GM23338 (cell line): ENCODE results near the gene DENND4C. TPM values are rescaled to one million over a fixed set of nuclear protein-coding genes. Genes with fewer than 3 reads are reported as not detected.
A peak's percentile ranks its signal among the peaks of the same experiment; 100 is the strongest.

Source experiments
- ATAC-seq: fragments of 200-7000 bp; cut with Tn5 transposase; 3 replicates; pipeline ENCODE4 v1.9.1; 2020
- DNase-seq: peaks from one replicate; pipeline ENCODE4 v3.0.0-alpha.2; 2015; ENCODE audit warnings: low spot score
- H2AFZ ChIP-seq: fragments of 200-600 bp; sonication (generic); 2 replicates; pipeline ENCODE4 v1.8.0; 2016; ENCODE audit warnings: antibody characterized with exemption, mild to moderate bottlenecking, moderate library complexity
- H3F3A ChIP-seq: fragments of 200-600 bp; sonication (generic); replicated peaks from 2 replicates; pipeline ENCODE4 v1.8.0; 2017; ENCODE audit warnings: antibody characterized with exemption, mixed run types, low read depth
- H3K27ac ChIP-seq: fragments of 200-600 bp; sonication (generic); 2 replicates; pipeline ENCODE4 v1.6.1; 2016; ENCODE audit warnings: low read depth
- H3K27me3 ChIP-seq: fragments of 200-600 bp; sonication (generic); 2 replicates; pipeline ENCODE4 v1.8.0; 2016; ENCODE audit warnings: mild to moderate bottlenecking, mixed run types, moderate library complexity; ENCODE audit not compliant: insufficient read depth
- H3K36me3 ChIP-seq: fragments of 200-600 bp; sonication (generic); 2 replicates; pipeline ENCODE4 v1.8.0; 2016; ENCODE audit warnings: mild to moderate bottlenecking; ENCODE audit not compliant: insufficient read depth
- H3K4me1 ChIP-seq: fragments of 200-600 bp; sonication (generic); 2 replicates; pipeline ENCODE4 v1.8.0; 2016; ENCODE audit warnings: mild to moderate bottlenecking, moderate library complexity; ENCODE audit not compliant: insufficient read depth
- H3K4me2 ChIP-seq: fragments of 200-600 bp; sonication (generic); 2 replicates; pipeline ENCODE4 v1.7.1; 2017; ENCODE audit warnings: mixed run types
- H3K4me3 ChIP-seq: fragments of 200-600 bp; sonication (generic); 2 replicates; pipeline ENCODE4 v1.6.1; 2016; ENCODE audit warnings: mixed run types
- H3K79me2 ChIP-seq: fragments of 200-600 bp; sonication (generic); replicated peaks from 2 replicates; pipeline ENCODE4 v1.8.0; 2017; ENCODE audit warnings: mild to moderate bottlenecking; ENCODE audit not compliant: insufficient read depth
- H3K9me2 ChIP-seq: fragments of 200-600 bp; sonication (generic); 2 replicates; pipeline ENCODE4 v1.8.0; 2017; ENCODE audit not compliant: insufficient read depth
- H4K20me1 ChIP-seq: fragments of 200-600 bp; sonication (generic); replicated peaks from 2 replicates; pipeline ENCODE4 v1.8.0; 2017; ENCODE audit warnings: mild to moderate bottlenecking; ENCODE audit not compliant: insufficient read depth
- H3K27ac Mint-ChIP-seq: 2 replicates; pipeline ENCODE4 v1.8.0; 2020; ENCODE audit warnings: inconsistent platforms, mild to moderate bottlenecking, moderate library complexity, mixed read lengths
- H3K27me3 Mint-ChIP-seq: 3 replicates; pipeline ENCODE4 v1.8.0; 2022; ENCODE audit warnings: low read depth, mild to moderate bottlenecking, moderate library complexity, mixed read lengths, inconsistent platforms; ENCODE audit not compliant: insufficient read depth, poor library complexity
- H3K36me3 Mint-ChIP-seq: 3 replicates; pipeline ENCODE4 v1.8.0; 2021; ENCODE audit warnings: low read depth, mild to moderate bottlenecking, inconsistent platforms, moderate library complexity, mixed read lengths
- H3K4me1 Mint-ChIP-seq: 3 replicates; pipeline ENCODE4 v1.8.0; 2020; ENCODE audit warnings: mild to moderate bottlenecking, inconsistent platforms, mixed read lengths
- H3K4me3 Mint-ChIP-seq: 3 replicates; pipeline ENCODE4 v1.8.0; 2021; ENCODE audit warnings: moderate library complexity, mild to moderate bottlenecking, inconsistent platforms, mixed read lengths
- H3K9me3 Mint-ChIP-seq: 3 replicates; pipeline ENCODE4 v1.8.0; 2020; ENCODE audit warnings: moderate library complexity, mild to moderate bottlenecking, inconsistent platforms, mixed read lengths
- CREB1 ChIP-seq: fragments of 250-450 bp; sonication (Bioruptor Pico); IDR thresholded peaks from 2 replicates; pipeline ENCODE4 v1.5.0; 2020; ENCODE audit warnings: low read depth, mild to moderate bottlenecking, moderate library complexity
- ETS1 ChIP-seq: IDR thresholded peaks from 2 replicates; pipeline ENCODE4 v1.6.1; 2016; ENCODE audit warnings: antibody characterized with exemption
- EZH2 ChIP-seq: fragments of 200-600 bp; sonication (generic); IDR thresholded peaks from one replicate; pipeline ENCODE4 v1.8.0; 2017; ENCODE audit warnings: antibody characterized with exemption, mild to moderate bottlenecking, low read depth; ENCODE audit not compliant: unreplicated experiment
- EZH2phosphoT487 ChIP-seq: fragments of 200-600 bp; sonication (generic); IDR thresholded peaks from one replicate; pipeline ENCODE4 v1.8.1; 2018; ENCODE audit warnings: antibody characterized with exemption; ENCODE audit not compliant: unreplicated experiment
- NANOG ChIP-seq: IDR thresholded peaks from 2 replicates; pipeline ENCODE4 v1.6.1; 2016; ENCODE audit warnings: antibody characterized with exemption, borderline replicate concordance
- POLR2AphosphoS5 ChIP-seq: IDR thresholded peaks from 2 replicates; pipeline ENCODE4 v1.6.1; 2016; ENCODE audit warnings: antibody characterized with exemption, low read depth
- STAT1 ChIP-seq: IDR thresholded peaks from one replicate; pipeline ENCODE4 v1.6.1; 2016; ENCODE audit warnings: antibody characterized with exemption; ENCODE audit not compliant: unreplicated experiment
- ZNF331 ChIP-seq: fragments of 250-450 bp; sonication (Bioruptor Pico); IDR thresholded peaks from 2 replicates; pipeline ENCODE4 v1.5.0; 2020; ENCODE audit warnings: low read depth, mild to moderate bottlenecking, moderate library complexity
- polyA plus RNA-seq: library from polyadenylated mRNA; unstranded; fragments of >200 nt; fragmentation: Nextera tagmentation; extraction: Ambion mirVana; gene quantifications from 2 replicates; pipeline ENCODE4 v1.2.1, GENCODE V29; 2016
- total RNA-seq: library from RNA; depleted of rRNA; stranded (reverse); fragments of >200 nt; shearing (Covaris generic); gene quantifications from 2 replicates; pipeline ENCODE4 v1.2.3, GENCODE V29; 2014
- TF ChIP-seq, protein P1 (sequence below), 2 experiments: fragments of 200-600 bp in 1 of 2; sonication (generic) in 1 of 2; conservative IDR thresholded peaks; 2 replicates each; pipeline versions ENCODE4 v1.5.1 to v1.6.1; 2016 to 2017; ENCODE audit warnings: antibody characterized with exemption in 2 of 2, low read depth in 2 of 2, mild to moderate bottlenecking in 2 of 2, moderate library complexity in 1 of 2
- TF ChIP-seq, protein P2 (sequence below): IDR thresholded peaks from one replicate; pipeline ENCODE4 v1.6.1; 2018; ENCODE audit warnings: antibody characterized with exemption; ENCODE audit not compliant: unreplicated experiment

DENND4C gene
- total and polyA plus RNA-seq, 2 experiments from 2014 or later, result 6.4 to 30.8 TPM

GRCh38 chr9:19229595-19230354 lies 718 bp upstream of the DENND4C start:
- H3K4me1 ChIP-seq, result peaks cover 26% of the 10 kb centered on the region
- peaks cover 13% of the 10 kb centered on the region for H3K4me1 Mint-ChIP-seq
- no peak overlapping the region; the same call in 1 of the 3 replicates for H3K4me3 Mint-ChIP-seq
- peaks cover 40% of the 10 kb centered on the region for H3K79me2 ChIP-seq
- 0 out of 3 replicates have a peak, but pooled peaks cover 2% of the 10 kb centered on the region for H3K36me3 Mint-ChIP-seq
- peak overlapping the region; percentile 81 for H3K4me2 ChIP-seq
- no peaks in the 10 kb centered on the region for H3K36me3 ChIP-seq
- peak overlapping the region; percentile 98 for H3K27ac ChIP-seq
- no peaks in the 10 kb centered on the region; the same call in 2 of the 3 replicates for H3K9me3 Mint-ChIP-seq
- peaks cover 7% of the 10 kb centered on the region; the same call in 1 of the 2 replicates for H4K20me1 ChIP-seq
- H3K27me3 ChIP-seq, result no peaks in the 10 kb centered on the region
- peak overlapping the region; percentile 99 for H3K27ac Mint-ChIP-seq
- no peaks in the 10 kb centered on the region for H3K9me2 ChIP-seq
- H3K4me3 ChIP-seq, result peak overlapping the region; percentile 91
- peak overlapping the region; percentile 83 for H2AFZ ChIP-seq
- H3F3A ChIP-seq, result peaks cover 13% of the 10 kb centered on the region
- peak; percentile 77 for TF ChIP-seq POLR2AphosphoS5
- no peak for TF ChIP-seq ETS1
- ATAC-seq (peak; percentile 61), DNase-seq (peak; percentile 87)
- peaks cover 14% of the 10 kb centered on the region for H3K27me3 Mint-ChIP-seq

DNA sequence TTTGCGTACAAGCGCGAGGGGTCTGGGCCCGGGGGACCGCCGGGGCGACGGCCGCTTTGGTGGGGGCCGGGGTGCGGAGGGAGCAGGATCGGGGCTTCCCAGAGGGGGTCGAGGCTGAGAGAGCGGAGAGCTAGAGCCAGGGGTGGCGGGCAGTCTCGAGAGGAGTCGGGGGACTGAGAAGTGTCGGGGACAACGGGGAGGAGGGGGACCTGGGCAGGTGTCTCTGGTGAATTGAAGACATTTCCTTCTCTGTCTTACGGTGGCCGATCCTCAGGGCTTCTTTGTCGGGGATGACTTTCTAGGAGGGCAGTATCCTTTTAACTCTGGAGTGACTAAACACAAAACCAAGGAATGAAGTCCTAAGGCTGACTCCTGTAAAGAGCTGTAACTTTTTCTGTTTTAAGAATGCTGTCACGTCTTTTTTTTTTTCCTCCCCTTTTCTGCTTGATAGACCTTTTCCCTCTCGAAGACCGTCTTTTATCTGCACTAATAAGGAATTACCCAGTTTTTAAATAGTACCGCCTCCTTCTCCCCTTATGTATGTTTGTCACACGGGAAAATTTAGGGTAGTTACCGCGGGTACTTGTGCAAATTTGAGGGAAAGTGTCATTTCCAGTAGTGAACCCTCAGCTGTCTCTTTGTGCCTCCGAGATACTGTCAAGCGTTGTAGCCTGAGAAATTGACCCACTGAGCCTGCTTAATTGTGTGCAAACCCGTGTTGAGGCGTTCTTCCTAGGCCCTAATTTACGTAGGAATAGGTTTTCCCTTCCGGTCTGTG lies 822 bp downstream of the DENND4C start:
- peak overlapping the region; percentile 91 for H3K4me3 ChIP-seq
- H3K27ac Mint-ChIP-seq, result peak overlapping the region; percentile 94
- H4K20me1 ChIP-seq, result peaks cover 7% of the 10 kb centered on the region; the same call in 1 of the 2 replicates
- H3K27me3 Mint-ChIP-seq, result peaks cover 12% of the 10 kb centered on the region
- H3K79me2 ChIP-seq, result peaks cover 56% of the 10 kb centered on the region
- H2AFZ ChIP-seq, result 0 out of 2 replicates have a peak overlapping the region, but pooled peaks have one; percentile 16
- H3K27me3 ChIP-seq, result no peaks in the 10 kb centered on the region
- no peaks in the 10 kb centered on the region for H3K36me3 ChIP-seq
- DNase-seq (peak; percentile 69), ATAC-seq (peak; percentile 40)
- H3K9me2 ChIP-seq, result no peaks in the 10 kb centered on the region
- H3K4me1 ChIP-seq, result peaks cover 26% of the 10 kb centered on the region
- no peaks in the 10 kb centered on the region; the same call in 2 of the 3 replicates for H3K9me3 Mint-ChIP-seq
- H3K36me3 Mint-ChIP-seq, result 0 out of 3 replicates have a peak, but pooled peaks cover 2% of the 10 kb centered on the region
- peaks cover 9% of the 10 kb centered on the region for H3F3A ChIP-seq
- peaks cover 16% of the 10 kb centered on the region for H3K4me1 Mint-ChIP-seq
- peak overlapping the region; percentile 92; the same call in 1 of the 2 replicates for H3K27ac ChIP-seq
- no peak overlapping the region for H3K4me3 Mint-ChIP-seq
- H3K4me2 ChIP-seq, result peak overlapping the region; percentile 98
- TF ChIP-seq, protein P1, sequence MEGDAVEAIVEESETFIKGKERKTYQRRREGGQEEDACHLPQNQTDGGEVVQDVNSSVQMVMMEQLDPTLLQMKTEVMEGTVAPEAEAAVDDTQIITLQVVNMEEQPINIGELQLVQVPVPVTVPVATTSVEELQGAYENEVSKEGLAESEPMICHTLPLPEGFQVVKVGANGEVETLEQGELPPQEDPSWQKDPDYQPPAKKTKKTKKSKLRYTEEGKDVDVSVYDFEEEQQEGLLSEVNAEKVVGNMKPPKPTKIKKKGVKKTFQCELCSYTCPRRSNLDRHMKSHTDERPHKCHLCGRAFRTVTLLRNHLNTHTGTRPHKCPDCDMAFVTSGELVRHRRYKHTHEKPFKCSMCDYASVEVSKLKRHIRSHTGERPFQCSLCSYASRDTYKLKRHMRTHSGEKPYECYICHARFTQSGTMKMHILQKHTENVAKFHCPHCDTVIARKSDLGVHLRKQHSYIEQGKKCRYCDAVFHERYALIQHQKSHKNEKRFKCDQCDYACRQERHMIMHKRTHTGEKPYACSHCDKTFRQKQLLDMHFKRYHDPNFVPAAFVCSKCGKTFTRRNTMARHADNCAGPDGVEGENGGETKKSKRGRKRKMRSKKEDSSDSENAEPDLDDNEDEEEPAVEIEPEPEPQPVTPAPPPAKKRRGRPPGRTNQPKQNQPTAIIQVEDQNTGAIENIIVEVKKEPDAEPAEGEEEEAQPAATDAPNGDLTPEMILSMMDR (conservative IDR thresholded peaks at IDR 0.05; ENCODE audit: low read depth in 2 of 2), result no peak
- TF ChIP-seq EZH2 (no peak), STAT1 (no peak), CREB1 (CRISPR knock-in tag) (no peak), EZH2phosphoT487 (no peak), NANOG (no peak), ZNF331 (CRISPR knock-in tag) (no peak)
- TF ChIP-seq, protein P2, sequence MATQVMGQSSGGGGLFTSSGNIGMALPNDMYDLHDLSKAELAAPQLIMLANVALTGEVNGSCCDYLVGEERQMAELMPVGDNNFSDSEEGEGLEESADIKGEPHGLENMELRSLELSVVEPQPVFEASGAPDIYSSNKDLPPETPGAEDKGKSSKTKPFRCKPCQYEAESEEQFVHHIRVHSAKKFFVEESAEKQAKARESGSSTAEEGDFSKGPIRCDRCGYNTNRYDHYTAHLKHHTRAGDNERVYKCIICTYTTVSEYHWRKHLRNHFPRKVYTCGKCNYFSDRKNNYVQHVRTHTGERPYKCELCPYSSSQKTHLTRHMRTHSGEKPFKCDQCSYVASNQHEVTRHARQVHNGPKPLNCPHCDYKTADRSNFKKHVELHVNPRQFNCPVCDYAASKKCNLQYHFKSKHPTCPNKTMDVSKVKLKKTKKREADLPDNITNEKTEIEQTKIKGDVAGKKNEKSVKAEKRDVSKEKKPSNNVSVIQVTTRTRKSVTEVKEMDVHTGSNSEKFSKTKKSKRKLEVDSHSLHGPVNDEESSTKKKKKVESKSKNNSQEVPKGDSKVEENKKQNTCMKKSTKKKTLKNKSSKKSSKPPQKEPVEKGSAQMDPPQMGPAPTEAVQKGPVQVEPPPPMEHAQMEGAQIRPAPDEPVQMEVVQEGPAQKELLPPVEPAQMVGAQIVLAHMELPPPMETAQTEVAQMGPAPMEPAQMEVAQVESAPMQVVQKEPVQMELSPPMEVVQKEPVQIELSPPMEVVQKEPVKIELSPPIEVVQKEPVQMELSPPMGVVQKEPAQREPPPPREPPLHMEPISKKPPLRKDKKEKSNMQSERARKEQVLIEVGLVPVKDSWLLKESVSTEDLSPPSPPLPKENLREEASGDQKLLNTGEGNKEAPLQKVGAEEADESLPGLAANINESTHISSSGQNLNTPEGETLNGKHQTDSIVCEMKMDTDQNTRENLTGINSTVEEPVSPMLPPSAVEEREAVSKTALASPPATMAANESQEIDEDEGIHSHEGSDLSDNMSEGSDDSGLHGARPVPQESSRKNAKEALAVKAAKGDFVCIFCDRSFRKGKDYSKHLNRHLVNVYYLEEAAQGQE, result no peak
